Measurements from ENCODE around the gene IDH2. TPM values are rescaled to one million over a fixed set of nuclear protein-coding genes. Genes with fewer than 3 reads are reported as not detected.

IDH2 gene
- total and polyA plus RNA-seq, 2 of the 4 experiments (the other 2 are of a cell fraction): 84.9 to 118 TPM

GRCh38 chr15:90076716-90077115, 25.6 kb downstream of the IDH2 start:
- no peak for TF ChIP-seq SMC3 (IDR thresholded peaks at IDR 0.05; ENCODE audit: low read depth, low read length)
- no peak for TF ChIP-seq POLR2A (IDR thresholded peaks at IDR 0.05; ENCODE audit: low read depth, low read length)
- TF ChIP-seq MAZ (IDR thresholded peaks at IDR 0.05; ENCODE audit: borderline replicate concordance, low read depth, low read length): no peak
- TF ChIP-seq RCOR1 (IDR thresholded peaks at IDR 0.05; ENCODE audit: insufficient replicate concordance, low read length): no peak
- no peak for TF ChIP-seq CTCF (conservative IDR thresholded peaks at IDR 0.05; ENCODE audit: low read depth, low read length)
- no peak for TF ChIP-seq FOS (IDR thresholded peaks at IDR 0.05; ENCODE audit: low read depth, low read length)
- Histone ChIP-seq H4K5ac (ENCODE audit: low read depth, low read length) (no peak overlapping the region), H3K9ac (ENCODE audit: low read depth, low read length) (no peak overlapping the region), H2BK15ac (ENCODE audit: low read depth, low read length) (no peak overlapping the region), H3K23ac (ENCODE audit: low read depth, low read length) (no peak overlapping the region), H3K14ac (replicated peaks; ENCODE audit: low read depth, low read length) (no peak overlapping the region), H2BK5ac (ENCODE audit: low read depth, low read length, poor library complexity, severe bottlenecking) (no peak overlapping the region), H3K79me1 (ENCODE audit: low read depth in 1 of 2, low read length in 2 of 2) (peaks cover 3 to 16% of the 10 kb centered on the region in 2 experiments; a peak in 2 of 4 replicates), H2AK5ac (ENCODE audit: low read depth, low read length) (no peak overlapping the region), H3K9me1 (ENCODE audit: insufficient read depth, low read length) (no peaks in the 10 kb centered on the region), H3K36me3 (ENCODE audit: control insufficient read depth, insufficient read depth, low read length) (peaks cover 47% of the 10 kb centered on the region), H2AFZ (replicated peaks; ENCODE audit: low read length, poor library complexity) (peak overlapping the region; percentile 41), H4K91ac (ENCODE audit: insufficient read depth, low read depth, low read length) (no peak overlapping the region), H2BK120ac (ENCODE audit: low read depth, low read length) (no peak overlapping the region), H3K4me1 (ENCODE audit: control insufficient read depth, insufficient read depth, low read length) (no peaks in the 10 kb centered on the region), H3K56ac (ENCODE audit: extremely low read depth, insufficient read depth, low read length) (no peak overlapping the region), H2BK20ac (ENCODE audit: low read depth, low read length) (no peak overlapping the region), H3K27me3 (ENCODE audit: control insufficient read depth, insufficient read depth, low read length) (no peaks in the 10 kb centered on the region), H3K4ac (ENCODE audit: low read depth, low read length) (no peak overlapping the region), H3K9me3 (ENCODE audit: control insufficient read depth, insufficient read depth, low read length) (no peaks in the 10 kb centered on the region), H4K8ac (ENCODE audit: low read depth in 2 of 2, low read length in 2 of 2) (no peak overlapping the region), H2AK9ac (replicated peaks; ENCODE audit: low read depth, low read length, poor library complexity) (no peak overlapping the region), H4K20me1 (ENCODE audit: insufficient read depth, low read length) (no peaks in the 10 kb centered on the region), H3K18ac (ENCODE audit: low read depth, low read length) (no peak overlapping the region), H3K4me3 (ENCODE audit: insufficient read depth, low read depth, low read length) (no peak overlapping the region), H3K4me2 (ENCODE audit: low read depth, low read length) (no peak overlapping the region), H3K27ac (ENCODE audit: insufficient read depth, low read length) (no peak overlapping the region)
- no peak for DNase-seq
- ChIA-PET POLR2A (ENCODE audit: unreplicated experiment) (no interaction called here), CTCF (no interaction called here)
- intact Hi-C loops (cut with micrococcal nuclease): no loop called here
- 80% methylated on average over 1 of the region's 6 CpGs; no CpG with 5 or more reads in 1 of the 2 experiments for WGBS, 2 experiments (ENCODE audit: extremely low coverage in 2 of 2, insufficient read length in 1 of 2)
- dilution Hi-C loops (cut with HindIII; ENCODE audit: low sequenced_read_pairs, unreplicated experiment): no loop called here
- in situ Hi-C loops (cut with MboI; ENCODE audit: low sequenced_read_pairs): loop anchor here (10.0 kb wide), 1 partner anchor 322 kb away; the partner anchor contains the start of gene MESP1
- ATAC-seq (ENCODE audit: low read depth): no peak
- no TSS peak for BruUV-seq (replicated peaks)
